T1000 (cell line): ENCODE results near the gene ACSS2.

Experiments
- DNase-seq: peaks from one replicate; lab custom pipeline; 2025; ENCODE audit warnings: mixed read lengths; lab: John Stamatoyannopoulos, UW

Gene ACSS2

DNA sequence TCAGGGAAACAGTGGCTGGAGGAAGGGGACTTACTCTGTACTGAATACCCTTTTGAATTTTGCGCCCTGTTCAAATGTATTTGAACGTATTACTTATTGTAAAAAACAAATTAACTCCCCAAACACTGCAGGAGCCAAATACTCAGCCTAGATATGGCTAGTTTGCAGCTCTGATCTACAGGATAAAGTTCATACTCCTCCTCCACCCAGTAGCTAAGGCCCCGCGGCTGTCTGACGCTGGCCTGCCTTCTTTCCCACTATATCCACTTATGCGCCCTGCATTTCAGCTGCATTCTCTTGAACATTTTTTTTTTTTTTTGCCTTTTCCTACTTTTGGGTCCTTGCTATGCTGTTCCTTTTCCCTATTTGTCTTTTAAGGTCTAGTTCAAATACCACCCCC, 72.7 kb downstream of the ACSS2 start:
- no peak for DNase-seq

- no peak for DNase-seq
Observed at GRCh38 chr20:34951252-34951651, 74.8 kb downstream of the ACSS2 start.

- no peak for DNase-seq
Observed at GRCh38 chr20:34951652-34952051, 75.2 kb downstream of the ACSS2 start.

GRCh38 chr20:34952671-34953070, 76.3 kb downstream of the ACSS2 start:
- DNase-seq: no peak

DNA sequence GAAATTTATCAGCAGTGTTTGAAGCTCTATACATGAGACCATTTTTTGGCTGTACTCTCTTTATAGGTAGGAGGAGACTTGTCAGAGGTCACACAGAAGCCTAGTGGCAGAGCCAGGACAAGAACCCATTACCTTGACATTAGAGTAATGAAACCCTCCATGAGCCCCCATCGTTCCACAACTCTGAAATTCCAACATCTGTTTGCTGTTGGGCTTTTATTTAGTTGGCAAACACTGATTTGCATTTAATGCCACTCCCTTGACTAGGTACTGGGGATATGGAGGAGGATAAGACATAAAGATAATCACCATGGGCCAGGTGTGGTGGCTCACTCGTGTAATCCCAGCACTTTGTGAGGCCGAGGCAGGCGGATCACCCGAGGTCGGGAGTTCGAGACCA, 77.5 kb downstream of the ACSS2 start:
- no peak for DNase-seq

GRCh38 chr20:34954904-34955230, 78.5 kb downstream of the ACSS2 start:
- DNase-seq: no peak

DNA sequence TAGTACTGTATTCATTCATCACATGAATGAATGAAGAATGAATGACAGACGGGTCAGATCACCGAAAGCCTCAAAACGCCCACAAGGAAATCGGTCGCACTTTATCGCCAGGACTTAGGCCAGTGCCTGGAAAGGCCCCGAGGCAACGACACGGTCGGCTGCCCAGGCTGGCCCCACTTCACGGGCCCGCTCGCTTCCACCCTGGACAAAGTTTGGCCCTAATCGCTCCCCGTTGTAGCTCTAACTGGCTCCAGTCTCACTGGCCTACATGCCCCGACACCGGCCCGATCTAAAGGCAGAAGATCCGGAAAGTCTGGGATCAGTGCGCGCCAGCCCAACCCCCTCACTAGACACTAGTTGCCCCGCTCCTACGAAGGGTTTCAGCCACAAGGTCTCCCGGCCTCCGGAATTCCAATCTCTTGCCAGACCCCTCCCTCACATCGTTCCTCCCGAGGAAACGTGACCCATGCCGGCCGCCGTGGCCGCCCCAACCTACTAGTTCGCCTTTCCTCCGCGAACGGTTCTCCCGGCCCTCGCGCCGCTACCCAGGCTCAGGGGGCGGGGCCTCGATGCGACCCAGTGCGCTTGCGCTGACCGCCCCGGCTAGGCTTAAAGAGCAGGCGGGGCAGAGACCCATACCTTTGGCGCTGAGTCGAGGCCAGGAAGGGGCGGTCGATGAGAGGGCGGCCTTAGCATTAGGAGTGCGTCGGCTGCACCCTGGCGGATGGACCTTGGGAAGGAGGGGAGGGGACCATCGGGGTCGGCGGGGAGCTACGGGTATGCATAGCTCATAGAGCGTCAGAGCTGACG, 79.0 kb downstream of the ACSS2 start, which contains the start of the genes GSS and MYH7B:
TSS of gene GSS (minus strand) at position 576 of the 810 bp plus-strand sequence. CDS start 3,954 bp downstream, outside the sequence.
TSS of gene MYH7B (plus strand) at position 638 of the 810 bp plus-strand sequence. CDS start 22,138 bp downstream, outside the sequence.
- DNase-seq: peak; percentile 97

- DNase-seq: no peak
Observed at GRCh38 chr20:34956041-34956458, 79.6 kb downstream of the ACSS2 start.

- DNase-seq: no peak
Observed at GRCh38 chr20:34956751-34957472, 80.5 kb downstream of the ACSS2 start.

- no peak for DNase-seq
Observed at GRCh38 chr20:34964486-34964885, 88.1 kb downstream of the ACSS2 start.

DNA sequence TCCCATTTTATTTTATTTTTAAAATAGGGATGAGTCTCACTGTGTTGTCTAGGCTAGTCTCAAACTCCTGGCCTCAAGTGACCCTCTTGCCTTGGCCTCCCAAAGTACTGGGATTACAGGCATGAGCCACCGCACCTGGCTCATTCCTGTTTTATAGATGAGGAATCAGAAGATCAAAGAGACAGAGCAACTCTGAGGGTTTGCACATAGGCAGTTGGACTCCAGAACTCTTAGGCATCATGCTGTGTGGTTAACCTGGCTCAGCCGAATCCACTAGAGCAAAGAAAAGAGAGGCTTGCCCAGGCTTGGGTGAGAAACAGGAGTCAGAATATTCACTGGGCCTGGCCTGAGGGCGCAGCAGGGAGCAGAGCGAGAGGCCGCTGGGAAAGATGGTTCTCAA, 88.6 kb downstream of the ACSS2 start:
- DNase-seq: no peak

GRCh38 chr20:34967421-34967820, 91.0 kb downstream of the ACSS2 start:
- DNase-seq: no peak

GRCh38 chr20:34968042-34968775, 91.8 kb downstream of the ACSS2 start:
- DNase-seq: no peak

- no peak for DNase-seq
Observed at GRCh38 chr20:34970193-34970840, 93.9 kb downstream of the ACSS2 start.

- no peak for DNase-seq
Observed at GRCh38 chr20:34970846-34971560, 94.6 kb downstream of the ACSS2 start.

- DNase-seq: no peak
Observed at GRCh38 chr20:34971561-34972235, 95.3 kb downstream of the ACSS2 start.

- DNase-seq: no peak
Observed at GRCh38 chr20:34974246-34974645, 97.8 kb downstream of the ACSS2 start.

DNA sequence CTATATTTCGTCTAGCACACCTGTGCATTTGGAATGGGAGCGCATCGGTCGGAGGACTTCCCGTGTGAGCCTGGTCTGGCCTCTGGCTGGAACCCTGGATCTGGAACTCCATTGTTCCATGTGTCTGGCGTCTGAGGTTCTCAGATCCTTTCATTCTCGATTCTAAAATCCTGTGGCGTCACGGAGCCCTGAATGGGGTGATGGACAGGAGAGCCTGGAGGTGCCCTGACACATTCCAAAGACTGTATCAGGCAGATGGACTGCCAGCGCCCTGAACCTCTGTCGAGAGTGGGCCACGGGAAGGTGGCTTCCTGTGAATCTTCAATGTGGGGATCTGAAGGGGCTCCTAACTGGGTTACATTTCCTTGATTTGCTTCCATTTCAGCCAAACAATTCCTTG, 99.9 kb downstream of the ACSS2 start:
- DNase-seq: no peak
